GM21723 (cell line): ENCODE measurements around the gene PRR23E.

Experiments used
- ATAC-seq: cut with Tn5 transposase; IDR thresholded peaks from one replicate; pipeline ENCODE4 v1.9.1; 2021; ENCODE audit warnings: mild to moderate bottlenecking, moderate library complexity; ENCODE audit not compliant: unreplicated experiment

Gene PRR23E

DNA sequence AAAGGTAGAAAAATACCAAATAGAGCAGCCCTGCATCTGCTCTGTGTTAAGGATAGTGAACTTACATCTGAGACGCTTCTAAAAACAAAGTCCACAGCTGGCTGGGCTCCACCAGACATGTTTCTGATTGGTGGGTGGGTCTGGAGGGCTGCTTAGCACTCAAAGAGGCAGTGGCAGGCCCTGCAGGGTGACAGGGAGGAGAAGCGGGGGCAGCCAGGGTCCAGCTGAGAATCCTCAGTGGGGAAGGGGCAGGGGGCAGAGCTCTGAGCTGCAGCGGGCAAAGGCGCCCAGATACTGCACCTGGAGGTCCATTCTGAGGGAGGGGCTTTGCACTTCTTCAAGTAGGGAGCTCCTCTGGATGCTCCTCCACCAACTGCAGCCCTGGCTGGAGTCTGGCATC, 28.1 kb downstream of the PRR23E start:
- no peak for ATAC-seq

- ATAC-seq, result no peak
Measured at GRCh38 chr3:127221446-127222035, 28.6 kb downstream of the PRR23E start.

DNA sequence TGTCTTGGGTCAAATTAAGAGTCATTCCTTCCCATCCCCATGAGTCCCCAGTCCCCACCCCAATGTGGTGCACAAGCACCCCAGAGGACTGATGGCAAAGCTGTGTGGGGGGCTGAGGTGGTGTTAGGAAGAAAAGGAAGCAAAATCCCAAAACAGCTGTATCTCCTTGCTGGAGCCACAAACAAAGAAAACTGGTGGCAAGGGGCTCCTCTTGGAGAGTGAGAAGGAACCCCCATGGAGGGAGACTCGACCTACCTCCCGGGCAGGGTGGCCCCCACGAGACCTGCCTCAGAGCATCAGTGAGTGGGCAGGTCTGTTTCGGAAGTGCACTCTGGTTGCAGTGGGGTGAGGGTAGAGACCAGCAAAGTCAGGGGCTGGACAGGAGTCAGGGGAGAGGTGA, 29.2 kb downstream of the PRR23E start:
- ATAC-seq, result no peak

GRCh38 chr3:127222664-127223063, 29.7 kb downstream of the PRR23E start:
- no peak for ATAC-seq

DNA sequence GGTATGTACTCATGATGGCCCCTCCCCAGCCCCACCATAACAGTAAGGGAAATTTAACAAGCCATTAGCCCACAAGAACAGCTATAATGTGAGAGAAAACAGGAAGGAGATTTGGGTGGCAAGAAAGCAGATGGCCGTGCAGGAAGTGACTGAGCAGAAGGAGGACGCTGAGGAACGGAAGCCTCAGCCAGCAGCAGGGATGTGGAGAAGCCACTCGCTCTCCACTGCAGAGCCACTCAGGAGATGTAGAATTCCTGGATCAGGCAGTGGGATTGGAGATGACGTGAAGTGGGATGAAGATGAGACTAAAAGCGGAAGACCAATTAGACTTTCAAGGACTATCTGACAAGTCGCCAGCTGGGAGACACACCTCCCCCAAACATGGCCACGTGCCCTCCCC, 31.2 kb downstream of the PRR23E start:
- ATAC-seq, result no peak

DNA sequence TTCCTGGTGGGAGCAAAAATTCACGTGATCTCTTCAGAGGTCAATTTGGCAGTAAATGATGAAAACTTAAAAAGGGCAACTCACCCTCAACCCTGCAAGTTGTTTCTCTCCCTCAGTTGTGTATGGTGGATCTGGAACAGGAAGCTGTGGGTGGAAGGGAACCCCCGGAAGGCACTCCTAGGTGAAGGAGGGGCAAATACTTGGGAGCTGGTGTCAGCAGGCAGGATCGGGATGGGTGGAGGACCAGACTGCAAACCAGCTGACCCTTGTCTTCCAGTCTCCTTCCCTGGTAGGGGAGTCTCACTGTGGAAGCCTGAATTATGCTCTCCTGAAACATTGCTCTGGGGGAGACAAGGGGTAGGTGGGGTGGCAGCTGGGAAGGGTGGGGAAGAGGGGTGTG, 33.5 kb downstream of the PRR23E start:
- ATAC-seq, result no peak

- ATAC-seq, result no peak
Measured at GRCh38 chr3:127226946-127227842, 34.3 kb downstream of the PRR23E start.

DNA sequence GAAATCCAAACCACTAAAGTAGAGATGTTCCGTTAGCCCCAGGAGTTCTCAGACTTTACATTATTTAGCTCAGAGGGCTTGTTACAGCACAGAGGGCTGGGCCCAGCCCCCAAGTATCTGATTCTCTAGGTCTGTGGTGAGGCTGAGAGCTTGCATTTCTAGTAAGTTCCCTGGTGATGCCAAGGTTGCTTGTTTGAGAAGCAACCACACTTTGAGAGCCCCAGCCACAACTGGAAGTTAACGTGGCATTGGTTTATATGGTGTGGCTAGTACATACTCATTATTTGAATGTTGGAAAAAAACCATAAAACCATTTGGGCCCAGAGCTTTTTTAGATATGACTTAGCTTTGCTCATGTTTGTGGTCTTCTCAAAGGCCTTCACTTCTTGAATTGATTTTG, 35.9 kb downstream of the PRR23E start:
- ATAC-seq, result no peak

GRCh38 chr3:127233371-127233770, 40.4 kb downstream of the PRR23E start:
- no peak for ATAC-seq

- ATAC-seq, result no peak
Measured at GRCh38 chr3:127234778-127235177, 41.8 kb downstream of the PRR23E start.

DNA sequence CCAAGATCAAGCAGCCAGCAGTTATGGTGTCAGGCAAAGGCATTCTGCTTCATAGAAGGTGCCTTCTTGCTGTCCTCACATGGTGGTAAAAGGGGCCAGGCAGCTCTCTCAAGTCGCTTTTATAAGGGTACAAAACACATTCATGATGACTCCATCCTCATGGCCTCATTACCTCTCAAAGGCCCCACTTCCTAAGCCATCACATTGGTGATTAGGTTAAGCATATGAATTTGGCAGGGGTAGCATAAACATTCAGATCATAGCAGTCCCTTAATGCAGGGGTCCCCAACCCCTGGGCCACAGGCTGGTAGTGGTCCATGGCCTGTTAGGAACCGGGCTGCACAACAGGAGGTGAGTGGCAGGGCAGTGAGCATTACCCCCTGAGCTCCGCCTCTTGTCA, 42.8 kb downstream of the PRR23E start:
- ATAC-seq, result no peak

DNA sequence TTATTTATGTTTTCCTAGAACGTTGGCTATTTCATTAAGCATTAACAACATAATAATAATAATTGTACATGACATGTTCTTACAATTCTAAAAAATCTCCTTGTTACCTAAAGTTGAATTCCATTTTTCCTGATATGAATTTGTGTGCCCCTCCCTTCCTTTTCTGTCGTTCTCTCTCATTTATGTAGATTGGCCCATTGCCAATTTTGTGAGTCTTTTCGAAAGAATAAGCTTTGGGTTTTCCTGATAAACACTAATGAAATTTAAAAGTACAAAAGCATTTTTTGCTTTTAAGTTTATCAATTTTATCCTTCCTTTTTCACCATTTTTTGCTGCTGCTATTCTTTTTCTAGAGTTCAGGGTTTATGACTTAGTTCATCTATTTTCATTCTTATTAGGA, 44.9 kb downstream of the PRR23E start:
- ATAC-seq, result no peak

DNA sequence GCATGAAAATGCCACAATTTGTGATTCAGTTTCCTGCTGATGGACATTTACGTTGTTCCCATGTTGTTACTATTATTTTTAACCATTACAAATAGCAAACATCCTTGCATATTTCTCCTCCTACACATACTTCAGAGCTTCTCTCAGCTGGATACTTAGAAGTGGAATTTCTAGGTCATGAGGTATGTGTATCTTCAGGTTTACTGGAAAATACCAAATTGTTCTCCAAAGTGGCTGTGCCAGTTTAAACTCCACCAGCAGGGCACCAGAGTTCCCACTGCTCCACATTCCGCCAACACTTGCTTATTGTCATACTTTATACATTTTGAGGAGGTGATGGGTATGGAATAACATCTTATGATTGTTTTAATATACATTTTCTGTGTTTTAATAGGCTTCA, 45.7 kb downstream of the PRR23E start:
- no peak for ATAC-seq

DNA sequence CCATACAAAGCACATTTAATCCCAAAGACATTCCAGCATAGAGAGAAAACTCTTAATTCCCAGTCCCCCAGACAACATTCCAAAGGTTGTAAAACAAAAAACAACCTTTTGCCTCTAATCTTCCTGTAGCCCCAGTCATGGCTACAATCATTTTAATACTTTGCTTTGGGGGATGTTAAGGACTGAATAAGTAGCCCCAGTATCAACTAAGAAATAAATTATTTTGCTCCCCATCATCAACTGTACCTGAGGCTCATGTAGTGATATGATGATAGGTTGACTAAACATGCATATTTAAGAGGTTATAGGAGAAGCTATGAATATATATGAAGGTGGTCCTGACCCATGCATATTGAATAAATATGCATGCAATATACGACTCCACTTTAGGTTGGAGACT, 54.4 kb downstream of the PRR23E start:
- no peak for ATAC-seq
